ENCODE measurements around the gene NUDCD3. TPM values are rescaled to one million over a fixed set of nuclear protein-coding genes. Genes with fewer than 3 reads are reported as not detected.

The NUDCD3 gene
- total RNA-seq, 1 donor from 2014 or later = 91.0 TPM

GRCh38 chr7:44401692-44402091 is 88.8 kb downstream of the NUDCD3 start:
- Histone ChIP-seq H3K9me3 (no peaks in the 10 kb centered on the region), H3K4me1 (peaks cover 15% of the 10 kb centered on the region), H3K27ac (no peak overlapping the region), H3K36me3 (peaks cover 38% of the 10 kb centered on the region), H3K4me3 (no peak overlapping the region), H3K27me3 (no peaks in the 10 kb centered on the region)
- no peak for TF ChIP-seq CTCF (IDR thresholded peaks at IDR 0.05)
- intact Hi-C loops (cut with DNase I) = no loop called here
- ATAC-seq = no peak
- DNase-seq = no peak

GRCh38 chr7:44400033-44400511 is 90.4 kb downstream of the NUDCD3 start:
- no peaks in the 10 kb centered on the region for H3K9me3 ChIP-seq
- DNase-seq (no peak), ATAC-seq (no peak)
- TF ChIP-seq CTCF (IDR thresholded peaks at IDR 0.05) = no peak
- H3K4me1 ChIP-seq = peaks cover 15% of the 10 kb centered on the region
- intact Hi-C loops (cut with DNase I) = no loop called here
- H3K27me3 ChIP-seq = no peaks in the 10 kb centered on the region
- H3K4me3 ChIP-seq = no peak overlapping the region
- peaks cover 38% of the 10 kb centered on the region for H3K36me3 ChIP-seq
- no peak overlapping the region for H3K27ac ChIP-seq

- H3K27me3 ChIP-seq = no peaks in the 10 kb centered on the region
- intact Hi-C loops (cut with DNase I) = no loop called here
- DNase-seq (no peak), ATAC-seq (no peak)
- H3K36me3 ChIP-seq = peaks cover 37% of the 10 kb centered on the region
- TF ChIP-seq CTCF (IDR thresholded peaks at IDR 0.05) = no peak
- no peak overlapping the region for H3K27ac ChIP-seq
- H3K4me1 ChIP-seq = peaks cover 15% of the 10 kb centered on the region
- no peaks in the 10 kb centered on the region for H3K9me3 ChIP-seq
- H3K4me3 ChIP-seq = no peak overlapping the region
These were observed 91.4 kb downstream of the NUDCD3 start for GRCh38 chr7:44398953-44399574.

- Histone ChIP-seq H3K4me1 (peaks cover 15% of the 10 kb centered on the region), H3K27ac (no peak overlapping the region), H3K27me3 (no peaks in the 10 kb centered on the region), H3K9me3 (no peaks in the 10 kb centered on the region), H3K4me3 (no peak overlapping the region), H3K36me3 (peaks cover 31% of the 10 kb centered on the region)
- intact Hi-C loops (cut with DNase I) = no loop called here
- TF ChIP-seq CTCF (IDR thresholded peaks at IDR 0.05) = no peak
- DNase-seq (no peak), ATAC-seq (peak; percentile 18)
These were observed 91.9 kb downstream of the NUDCD3 start for GRCh38 chr7:44398511-44398911.

GRCh38 chr7:44396931-44397545 is 93.4 kb downstream of the NUDCD3 start:
- Histone ChIP-seq H3K36me3 (peaks cover 26% of the 10 kb centered on the region), H3K27ac (no peak overlapping the region), H3K27me3 (no peaks in the 10 kb centered on the region), H3K9me3 (no peaks in the 10 kb centered on the region), H3K4me3 (no peak overlapping the region), H3K4me1 (peaks cover 15% of the 10 kb centered on the region)
- DNase-seq (no peak), ATAC-seq (no peak)
- intact Hi-C loops (cut with DNase I) = no loop called here
- no peak for TF ChIP-seq CTCF (IDR thresholded peaks at IDR 0.05)
